CD14-positive monocyte (primary cell): ENCODE results near the gene SLC22A23. TPM values are rescaled to one million over a fixed set of nuclear protein-coding genes. Genes with fewer than 3 reads are reported as not detected.

Source experiments
- DNase-seq, 3 donors: peaks; one replicate each; pipeline ENCODE4 v3.0.0-alpha.2; 2011 to 2022
- H2AFZ ChIP-seq: 2 replicates; pipeline ENCODE4 v1.6.0; 2012; ENCODE audit warnings: mild to moderate bottlenecking, low read depth, low read length, inconsistent platforms; ENCODE audit not compliant: insufficient read depth, poor library complexity, severe bottlenecking
- H3K27ac ChIP-seq, 2 donors: 1 replicate in 1 of 2; 2 replicates in 1 of 2; pipeline ENCODE4 v1.5.1; 2012 to 2013; ENCODE audit warnings: low read length in 2 of 2, control low read depth in 1 of 2, inconsistent platforms in 1 of 2, low read depth in 1 of 2, mild to moderate bottlenecking in 1 of 2
- H3K27me3 ChIP-seq, 2 donors: one replicate each; pipeline versions ENCODE4 v1.6.0 to v1.6.1; 2011 to 2013; ENCODE audit warnings: low read length in 2 of 2; ENCODE audit not compliant: control insufficient read depth in 2 of 2, insufficient read depth in 2 of 2
- H3K36me3 ChIP-seq, 2 donors: replicated peaks in 1 of 2; 1 replicate in 1 of 2; 2 replicates in 1 of 2; pipeline versions ENCODE4 v1.5.1 to v1.6.1; 2012 to 2013; ENCODE audit warnings: low read length in 2 of 2, control low read depth in 1 of 2, inconsistent platforms in 1 of 2, mild to moderate bottlenecking in 1 of 2; ENCODE audit not compliant: insufficient read depth in 2 of 2, control insufficient read depth in 1 of 2
- H3K4me1 ChIP-seq, 2 donors: 1 replicate in 1 of 2; 2 replicates in 1 of 2; pipeline versions ENCODE4 v1.5.1 to v1.6.1; 2012 to 2013; ENCODE audit warnings: low read length in 2 of 2, control low read depth in 1 of 2, inconsistent platforms in 1 of 2, mild to moderate bottlenecking in 1 of 2, moderate library complexity in 1 of 2; ENCODE audit not compliant: insufficient read depth in 2 of 2, control insufficient read depth in 1 of 2
- H3K4me2 ChIP-seq: replicated peaks from 2 replicates; pipeline ENCODE3; 2012; ENCODE audit warnings: low read length, moderate library complexity, mild to moderate bottlenecking; ENCODE audit not compliant: poor library complexity, severe bottlenecking; ENCODE audit errors: extremely low read depth
- H3K4me3 ChIP-seq, 3 experiments: fragments of 200-600 bp in 1 of 3; sonication (generic) in 1 of 3; replicated peaks in 1 of 3; 1 replicate in 2 of 3; 2 replicates in 1 of 3; pipeline ENCODE4 v1.5.1; 2011 to 2013; ENCODE audit warnings: low read length in 3 of 3, mild to moderate bottlenecking in 3 of 3, control low read depth in 2 of 3, low read depth in 2 of 3, inconsistent platforms in 1 of 3, moderate library complexity in 1 of 3
- H3K79me2 ChIP-seq: 2 replicates; pipeline ENCODE4 v1.6.0; 2012; ENCODE audit warnings: mild to moderate bottlenecking, control low read depth, inconsistent platforms, low read length, moderate library complexity; ENCODE audit not compliant: insufficient read depth
- H3K9ac ChIP-seq: 2 replicates; pipeline ENCODE4 v1.6.0; 2017; ENCODE audit warnings: low read length, mild to moderate bottlenecking; ENCODE audit not compliant: insufficient read depth, poor library complexity, severe bottlenecking
- H3K9me3 ChIP-seq, 2 donors: replicated peaks in 1 of 2; 1 replicate in 1 of 2; 2 replicates in 1 of 2; pipeline versions ENCODE4 v1.5.1 to v1.6.1; 2012 to 2013; ENCODE audit warnings: low read length in 2 of 2, control low read depth in 1 of 2; ENCODE audit not compliant: control insufficient read depth in 1 of 2, insufficient read depth in 1 of 2
- H4K20me1 ChIP-seq: 2 replicates; pipeline ENCODE4 v1.6.0; 2012; ENCODE audit warnings: mild to moderate bottlenecking, low read length, control low read depth, moderate library complexity; ENCODE audit not compliant: insufficient read depth
- H3K27ac Mint-ChIP-seq, 7 donors: one replicate each; pipeline ENCODE4 v1.8.0; 2020; ENCODE audit warnings: mild to moderate bottlenecking in 7 of 7, mixed read lengths in 7 of 7, moderate library complexity in 6 of 7, inconsistent platforms in 2 of 7
- H3K27me3 Mint-ChIP-seq, 3 donors: one replicate each; pipeline ENCODE4 v1.8.0; 2021 to 2022; ENCODE audit warnings: low read depth in 3 of 3, mild to moderate bottlenecking in 3 of 3, mixed read lengths in 3 of 3, moderate library complexity in 3 of 3, inconsistent platforms in 1 of 3
- H3K36me3 Mint-ChIP-seq, 2 donors: one replicate each; pipeline ENCODE4 v1.8.0; 2020; ENCODE audit warnings: mixed read lengths in 2 of 2, inconsistent platforms in 1 of 2, mild to moderate bottlenecking in 1 of 2
- H3K4me1 Mint-ChIP-seq: one replicate; pipeline ENCODE4 v1.8.0; 2020; ENCODE audit warnings: mild to moderate bottlenecking, mixed read lengths
- H3K4me3 Mint-ChIP-seq, 2 donors: one replicate each; pipeline ENCODE4 v1.8.0; 2020; ENCODE audit warnings: mild to moderate bottlenecking in 2 of 2, mixed read lengths in 2 of 2, moderate library complexity in 1 of 2
- H3K9me3 Mint-ChIP-seq, 7 donors: one replicate each; pipeline ENCODE4 v1.8.0; 2020 to 2022; ENCODE audit warnings: mixed read lengths in 7 of 7, mild to moderate bottlenecking in 6 of 7, moderate library complexity in 6 of 7, inconsistent platforms in 2 of 7
- CTCF ChIP-seq: fragments of 200-600 bp; IDR thresholded peaks from one replicate; pipeline ENCODE4 v1.8.0; 2022; ENCODE audit warnings: antibody characterized with exemption, mild to moderate bottlenecking
- WGBS: methylation state at CpG from one replicate; pipeline ENCODE4 v1.1.5; 2013; ENCODE audit warnings: missing lambda C conversion rate; ENCODE audit not compliant: insufficient coverage; 5-methylcytosine and 5-hydroxymethylcytosine counted together
- intact Hi-C, 2 donors: fragments of 100-400 bp; cut with micrococcal nuclease; formaldehyde crosslinking; loops; one replicate each; pipeline versions ENCODE4 v1.15.0 to v1.15.1; 2023
- polyA plus RNA-seq, 3 donors: library from polyadenylated mRNA; depleted of rRNA in 1 of 3; unstranded in 2 of 3; stranded (reverse) in 1 of 3; fragments of 300-500 nt in 2 of 3; fragments of >200 nt in 1 of 3; fragmentation: Illumina TruSeq in 2 of 3; gene quantifications; 1 replicate in 2 of 3; 2 replicates in 1 of 3; pipeline ENCODE4 v1.2.3, GENCODE V29; 2012 to 2021

SLC22A23 gene
- polyA plus RNA-seq, 3 donors = 0.08 TPM; not detected in 2

GRCh38 chr6:3490625-3490980 is 33.8 kb upstream of the SLC22A23 start:
- no peak overlapping the region for H2AFZ ChIP-seq
- H3K27ac ChIP-seq = no peak overlapping the region
- intact Hi-C loops = no loop called here
- TF ChIP-seq CTCF = no peak
- Mint-ChIP-seq H3K4me1 (no peaks in the 10 kb centered on the region), H3K4me3 (no peak overlapping the region), H3K27me3 (peaks cover 3 to 8% (median 6%) of the 10 kb centered on the region in 3 donors), H3K27ac (no peak overlapping the region), H3K36me3 (no peaks in the 10 kb centered on the region), H3K9me3 (peaks cover 0 to 5% (median 0%) of the 10 kb centered on the region in 7 donors)
- no peaks in the 10 kb centered on the region for H3K36me3 ChIP-seq
- H3K9me3 ChIP-seq = no peaks in the 10 kb centered on the region
- no peaks in the 10 kb centered on the region for H3K4me1 ChIP-seq
- no CpG with 5 or more reads among the region's 2 CpGs for WGBS
- no peak overlapping the region for H3K4me3 ChIP-seq
- H3K79me2 ChIP-seq = no peaks in the 10 kb centered on the region
- no peaks in the 10 kb centered on the region for H3K27me3 ChIP-seq
- H3K9ac ChIP-seq = no peak overlapping the region
- H4K20me1 ChIP-seq = no peaks in the 10 kb centered on the region
- H3K4me2 ChIP-seq = no peak overlapping the region
- DNase-seq = no peak

- Mint-ChIP-seq H3K4me1 (no peaks in the 10 kb centered on the region), H3K27me3 (peaks cover 3 to 8% (median 6%) of the 10 kb centered on the region in 3 donors), H3K27ac (no peak overlapping the region), H3K36me3 (no peaks in the 10 kb centered on the region), H3K4me3 (no peak overlapping the region), H3K9me3 (peaks cover 0 to 2% (median 0%) of the 10 kb centered on the region in 7 donors)
- WGBS = 85% methylated on average over 6 of the region's 12 CpGs
- Histone ChIP-seq H3K79me2 (no peaks in the 10 kb centered on the region), H3K9ac (no peak overlapping the region), H3K9me3 (no peaks in the 10 kb centered on the region), H3K4me1 (no peaks in the 10 kb centered on the region), H3K27ac (no peak overlapping the region), H4K20me1 (no peaks in the 10 kb centered on the region), H2AFZ (no peak overlapping the region), H3K36me3 (no peaks in the 10 kb centered on the region), H3K4me3 (no peak overlapping the region), H3K27me3 (no peaks in the 10 kb centered on the region), H3K4me2 (no peak overlapping the region)
- intact Hi-C loops = no loop called here
- DNase-seq = no peak
- no peak for TF ChIP-seq CTCF
Measured at GRCh38 chr6:3489961-3490624, 33.2 kb upstream of the SLC22A23 start.
